Left lung (tissue), 10 donors: ENCODE data around the gene USP12. TPM values are rescaled to one million over a fixed set of nuclear protein-coding genes. Genes with fewer than 3 reads are reported as not detected.

Source experiments
- ATAC-seq: fragments of 200-7000 bp; cut with Tn5 transposase; one replicate; pipeline ENCODE4 v1.9.1; 2020; ENCODE audit warnings: moderate library complexity
- DNase-seq, 4 donors: peaks; one replicate each; pipeline ENCODE4 v3.0.0-alpha.2; 2013 to 2020
- H3K27ac ChIP-seq, 2 donors: fragments of 200-600 bp; sonication (generic) in 1 of 2; one replicate each; pipeline versions ENCODE4 v1.5.0 to v1.8.0; 2020 to 2021
- H3K27me3 ChIP-seq, 2 donors: fragments of 200-600 bp; sonication (generic) in 1 of 2; one replicate each; pipeline versions ENCODE4 v1.5.0 to v1.8.0; 2020 to 2021
- H3K36me3 ChIP-seq, 2 donors: fragments of 200-600 bp; sonication (generic) in 1 of 2; one replicate each; pipeline versions ENCODE4 v1.5.0 to v1.8.0; 2020 to 2021
- H3K4me1 ChIP-seq, 2 donors: fragments of 200-600 bp; one replicate each; pipeline ENCODE4 v1.8.0; 2021
- H3K4me3 ChIP-seq, 2 donors: fragments of 200-600 bp; sonication (generic) in 1 of 2; one replicate each; pipeline versions ENCODE4 v1.5.0 to v1.8.0; 2020 to 2021; ENCODE audit warnings: mild to moderate bottlenecking in 1 of 2
- H3K9me3 ChIP-seq, 2 donors: fragments of 200-600 bp; sonication (generic) in 1 of 2; one replicate each; pipeline versions ENCODE4 v1.5.0 to v1.8.0; 2020 to 2021
- CTCF ChIP-seq, 2 donors: fragments of 200-600 bp; sonication (generic) in 1 of 2; IDR thresholded peaks; one replicate each; pipeline versions ENCODE4 v1.5.0 to v1.8.0; 2021; ENCODE audit warnings: antibody characterized with exemption in 2 of 2
- intact Hi-C, 2 donors: fragments of 100-400 bp; cut with DNase I; formaldehyde crosslinking; loops; one replicate each; pipeline versions ENCODE4 v1.11.2 to v1.14.2; 2022
- polyA plus RNA-seq, 6 donors: library from polyadenylated mRNA; unstranded; fragments of 120-200 nt; gene quantifications; one replicate each; pipeline ENCODE4 v1.2.1, GENCODE V29; 2013; ENCODE audit not compliant: insufficient read length in 6 of 6
- total RNA-seq, 2 donors: library from RNA; stranded (reverse); fragmentation: NEBNext Ultra II Directional; extraction: Animal tissue kit (Norgen Biotek cat#: 25700); gene quantifications; one replicate each; pipeline ENCODE4 v1.2.1, GENCODE V29; 2021
- donor health status: DM: no; HTN: yes; CAD: no.
- donor health status: DM: no; HTN: no; CAD: no.

USP12 gene
- total and polyA plus RNA-seq, 8 donors: 22.8 to 44.4 (median 38.8) TPM

GRCh38 chr13:27160657-27161295 lies 10.8 kb downstream of the USP12 start:
- no peak for TF ChIP-seq CTCF (IDR thresholded peaks at IDR 0.05)
- Histone ChIP-seq H3K9me3 (no peaks in the 10 kb centered on the region), H3K27me3 (no peaks in the 10 kb centered on the region), H3K27ac (no peak overlapping the region), H3K36me3 (no peaks in the 10 kb centered on the region), H3K4me3 (no peak overlapping the region), H3K4me1 (peaks cover 0 to 31% of the 10 kb centered on the region in 2 donors)
- DNase-seq (no peak), ATAC-seq (no peak)
- intact Hi-C loops: no loop called here

- Histone ChIP-seq H3K4me1 (peaks cover 0 to 26% of the 10 kb centered on the region in 2 donors), H3K4me3 (no peak overlapping the region), H3K27ac (no peak overlapping the region), H3K9me3 (no peaks in the 10 kb centered on the region), H3K36me3 (no peaks in the 10 kb centered on the region), H3K27me3 (no peaks in the 10 kb centered on the region)
- ATAC-seq: no peak
- no peak for DNase-seq
- intact Hi-C loops: no loop called here
- TF ChIP-seq CTCF (IDR thresholded peaks at IDR 0.05): no peak
Observed at GRCh38 chr13:27159806-27160563, 11.6 kb downstream of the USP12 start.

- no peak for ATAC-seq
Observed at GRCh38 chr13:27158335-27158734, 13.3 kb downstream of the USP12 start.

GRCh38 chr13:27151798-27152599 lies 19.6 kb downstream of the USP12 start:
- Histone ChIP-seq H3K9me3 (no peaks in the 10 kb centered on the region), H3K27ac (no peak overlapping the region), H3K27me3 (no peaks in the 10 kb centered on the region), H3K4me1 (peaks cover 0 to 11% of the 10 kb centered on the region in 2 donors), H3K36me3 (no peaks in the 10 kb centered on the region), H3K4me3 (no peak overlapping the region)
- intact Hi-C loops: no loop called here
- DNase-seq (no peak), ATAC-seq (no peak)
- TF ChIP-seq CTCF (IDR thresholded peaks at IDR 0.05): no peak

More at GRCh38 chr13:27158335-27158734, 13.3 kb downstream of the USP12 start:
- H3K36me3 ChIP-seq: no peaks in the 10 kb centered on the region
- DNase-seq: no peak
- H3K4me3 ChIP-seq: no peak overlapping the region
- intact Hi-C loops: no loop called here
- H3K27ac ChIP-seq: no peak overlapping the region
- no peak for TF ChIP-seq CTCF (IDR thresholded peaks at IDR 0.05)
- no peaks in the 10 kb centered on the region for H3K27me3 ChIP-seq
- no peaks in the 10 kb centered on the region for H3K9me3 ChIP-seq
- peaks cover 0 to 22% of the 10 kb centered on the region in 2 donors for H3K4me1 ChIP-seq

- no peak for DNase-seq
- no peak for ATAC-seq
- TF ChIP-seq CTCF (IDR thresholded peaks at IDR 0.05): no peak
- intact Hi-C loops: no loop called here
- Histone ChIP-seq H3K36me3 (no peaks in the 10 kb centered on the region), H3K4me1 (peaks cover 0 to 11% of the 10 kb centered on the region in 2 donors), H3K27me3 (no peaks in the 10 kb centered on the region), H3K9me3 (no peaks in the 10 kb centered on the region), H3K4me3 (no peak overlapping the region), H3K27ac (no peak overlapping the region)
Observed at GRCh38 chr13:27149702-27150101, 21.9 kb downstream of the USP12 start.
